ENCODE results near the gene FPR2.
"Not testable (repeated sequence)": the region's sequence is repeated elsewhere in the genome, so short reads cannot be mapped to it uniquely, and the experiment has no call there.

The FPR2 gene

GRCh38 chr19:51760697-51761356 lies at the start of gene FPR2:
Gene FPR2, plus strand, starts transcription at chr19:51761180. Its CDS starts 7,479 bp downstream, at chr19:51768659.
- no peak for DNase-seq (ENCODE audit: low read depth)

GRCh38 chr19:51711702-51712101 lies 49.3 kb upstream of the FPR2 start:
- DNase-seq (ENCODE audit: low read depth) = no peak

- DNase-seq (ENCODE audit: low read depth) = peak; percentile 54
Measured at GRCh38 chr19:51712461-51713081, 48.4 kb upstream of the FPR2 start.

- no peak for DNase-seq (ENCODE audit: low read depth)
Measured at GRCh38 chr19:51713319-51714285, 47.4 kb upstream of the FPR2 start.

- no peak for DNase-seq (ENCODE audit: low read depth)
Measured at GRCh38 chr19:51714848-51715247, 46.1 kb upstream of the FPR2 start.

GRCh38 chr19:51715850-51716249 lies 45.1 kb upstream of the FPR2 start:
- no peak for DNase-seq (ENCODE audit: low read depth)

- no peak for DNase-seq (ENCODE audit: low read depth)
Measured at GRCh38 chr19:51716925-51717324, 44.1 kb upstream of the FPR2 start.

- no peak for DNase-seq (ENCODE audit: low read depth)
Measured at GRCh38 chr19:51719251-51719988, 41.6 kb upstream of the FPR2 start.

GRCh38 chr19:51721905-51722304 lies 39.1 kb upstream of the FPR2 start:
- no peak for DNase-seq (ENCODE audit: low read depth)

GRCh38 chr19:51722492-51722891 lies 38.5 kb upstream of the FPR2 start:
- no peak for DNase-seq (ENCODE audit: low read depth)

- no peak for DNase-seq (ENCODE audit: low read depth)
Measured at GRCh38 chr19:51724543-51724942, 36.4 kb upstream of the FPR2 start.

- peak; percentile 80 for DNase-seq (ENCODE audit: low read depth)
Measured at GRCh38 chr19:51726049-51726448, 34.9 kb upstream of the FPR2 start.

GRCh38 chr19:51727349-51727880 lies 33.6 kb upstream of the FPR2 start:
- DNase-seq (ENCODE audit: low read depth) = peak; percentile 45

- no peak for DNase-seq (ENCODE audit: low read depth)
Measured at GRCh38 chr19:51729781-51730180, 31.2 kb upstream of the FPR2 start.

- no peak for DNase-seq (ENCODE audit: low read depth)
Measured at GRCh38 chr19:51733742-51734522, 27.0 kb upstream of the FPR2 start.

GRCh38 chr19:51735759-51736449 lies 25.1 kb upstream of the FPR2 start:
- DNase-seq (ENCODE audit: low read depth) = peak; percentile 88

GRCh38 chr19:51737389-51737788 lies 23.6 kb upstream of the FPR2 start:
- DNase-seq (ENCODE audit: low read depth) = no peak

GRCh38 chr19:51737924-51738323 lies 23.1 kb upstream of the FPR2 start:
- DNase-seq (ENCODE audit: low read depth) = no peak

GRCh38 chr19:51738523-51738922 lies 22.5 kb upstream of the FPR2 start:
- DNase-seq (ENCODE audit: low read depth) = not testable (repeated sequence)

- DNase-seq (ENCODE audit: low read depth) = no peak
Measured at GRCh38 chr19:51739466-51740213, 21.3 kb upstream of the FPR2 start.

Data from iris pigment epithelial cell (primary cell).